Measurements from ENCODE around the gene MED8. TPM values are rescaled to one million over a fixed set of nuclear protein-coding genes. Genes with fewer than 3 reads are reported as not detected.
A peak's percentile ranks its signal among the peaks of the same experiment; 100 is the strongest.

The MED8 gene
- total and polyA plus RNA-seq, 4 donors = 28.9 to 34.9 (median 32.4) TPM

DNA sequence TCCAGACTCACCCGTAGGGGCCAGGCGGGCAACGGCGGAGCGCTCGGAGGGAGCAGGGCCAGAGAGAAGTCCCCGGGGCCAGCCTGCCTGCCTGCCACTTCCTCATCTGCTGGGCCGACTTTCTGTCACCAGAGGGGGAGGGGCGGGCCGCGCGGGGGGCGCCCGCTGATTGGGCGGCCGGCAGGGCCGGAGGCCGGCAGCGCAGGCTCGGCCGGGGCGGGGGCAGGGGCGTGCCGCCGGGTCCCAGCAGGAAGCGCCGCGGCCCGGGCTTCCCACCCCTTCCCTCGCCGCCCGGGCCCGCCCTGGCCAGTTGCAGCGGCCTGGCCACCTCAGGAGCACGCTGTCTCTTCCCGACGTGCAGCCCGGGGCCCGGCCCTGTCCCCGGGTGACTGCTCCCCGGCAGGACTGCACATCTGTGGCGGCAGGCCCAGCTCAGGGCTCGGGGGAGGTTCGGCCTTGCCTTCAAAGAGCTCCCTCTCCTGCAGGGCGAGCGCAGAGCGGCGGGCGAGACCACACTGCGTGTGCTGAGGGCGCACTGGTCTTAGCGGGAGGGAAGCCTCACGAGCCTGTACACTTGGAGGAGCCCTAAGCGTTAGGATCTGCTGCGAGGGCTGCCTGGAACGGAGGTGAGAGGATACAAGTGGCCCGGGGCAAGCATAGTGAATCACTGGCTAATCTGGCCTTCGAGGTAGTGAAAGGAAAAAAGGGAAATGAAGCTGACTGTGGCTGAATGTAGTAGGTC is 21.5 kb downstream of the MED8 start, which contains the start of gene ELOVL1:
Gene ELOVL1, minus strand, starts transcription at position 108 of the 742 bp plus-strand sequence. CDS start 2,402 bp downstream, outside the sequence.
- Histone ChIP-seq H3K9me3 (ENCODE audit: control insufficient read depth, low read length) (no peaks in the 10 kb centered on the region), H3K27me3 (ENCODE audit: control insufficient read depth in 1 of 2, insufficient read depth in 2 of 2, low read length in 1 of 2) (no peaks in the 10 kb centered on the region), H3K27ac (ENCODE audit: low read depth in 1 of 2, low read length in 2 of 2) (peak within 1 kb of the TSS in 1 of 2 donors; percentile 84), H3K36me3 (ENCODE audit: control insufficient read depth in 1 of 2, insufficient read depth in 2 of 2, low read length in 1 of 2) (peaks cover 0 to 8% of the 10 kb centered on the region in 2 donors), H3K4me3 (ENCODE audit: low read length in 2 of 2) (peak within 1 kb of the TSS; percentile 65 to 72), H3K4me1 (ENCODE audit: control insufficient read depth in 1 of 2, insufficient read depth in 2 of 2, low read length in 2 of 2) (peaks cover 0 to 4% of the 10 kb centered on the region in 2 donors)
- DNase-seq (peak; percentile 97 to 98), ATAC-seq (ENCODE audit: low FRiP score) (peak; percentile 96)
- 0% methylated on average over 43 to 58 of the region's 58 CpGs for WGBS, 2 donors
- intact Hi-C loops (cut with DNase I) = loop anchor here in 1 of 2 donors (1.0 kb wide), 1 partner anchor 21 kb away; the partner anchor contains the start of genes MED8 and SZT2

GRCh38 chr1:43367026-43367903 is 22.3 kb downstream of the MED8 start:
- Histone ChIP-seq H3K9me3 (ENCODE audit: control insufficient read depth, low read length) (no peaks in the 10 kb centered on the region), H3K27ac (ENCODE audit: low read depth in 1 of 2, low read length in 2 of 2) (peak overlapping the region in 1 of 2 donors; percentile 72), H3K4me3 (ENCODE audit: low read length in 2 of 2) (peak overlapping the region; percentile 35 to 65), H3K4me1 (ENCODE audit: control insufficient read depth in 1 of 2, insufficient read depth in 2 of 2, low read length in 2 of 2) (peaks cover 0 to 4% of the 10 kb centered on the region in 2 donors), H3K27me3 (ENCODE audit: control insufficient read depth in 1 of 2, insufficient read depth in 2 of 2, low read length in 1 of 2) (no peaks in the 10 kb centered on the region), H3K36me3 (ENCODE audit: control insufficient read depth in 1 of 2, insufficient read depth in 2 of 2, low read length in 1 of 2) (peaks cover 0 to 8% of the 10 kb centered on the region in 2 donors)
- intact Hi-C loops (cut with DNase I) = no loop called here
- DNase-seq (peak; percentile 56 to 80), ATAC-seq (ENCODE audit: low FRiP score) (peak; percentile 76)
- 1% methylated on average over 40 to 48 of the region's 48 CpGs for WGBS, 2 donors

- H3K27ac ChIP-seq (ENCODE audit: low read depth in 1 of 2, low read length in 2 of 2) = no peak overlapping the region
- peak overlapping the region in 1 of 2 donors; percentile 65 for H3K4me3 ChIP-seq (ENCODE audit: low read length in 2 of 2)
- ATAC-seq (ENCODE audit: low FRiP score) (no peak), DNase-seq (no peak)
- no peaks in the 10 kb centered on the region for H3K27me3 ChIP-seq (ENCODE audit: control insufficient read depth in 1 of 2, insufficient read depth in 2 of 2, low read length in 1 of 2)
- peaks cover 0 to 8% of the 10 kb centered on the region in 2 donors for H3K36me3 ChIP-seq (ENCODE audit: control insufficient read depth in 1 of 2, insufficient read depth in 2 of 2, low read length in 1 of 2)
- no peaks in the 10 kb centered on the region for H3K9me3 ChIP-seq (ENCODE audit: control insufficient read depth, low read length)
- H3K4me1 ChIP-seq (ENCODE audit: control insufficient read depth in 1 of 2, insufficient read depth in 2 of 2, low read length in 2 of 2) = peaks cover 0 to 4% of the 10 kb centered on the region in 2 donors
- 19% methylated on average over 5 of the region's 5 CpGs for WGBS, 2 donors
- intact Hi-C loops (cut with DNase I) = no loop called here
These were observed 23.0 kb downstream of the MED8 start for GRCh38 chr1:43366601-43367025.

- Histone ChIP-seq H3K4me3 (ENCODE audit: low read length in 2 of 2) (no peak overlapping the region), H3K36me3 (ENCODE audit: control insufficient read depth in 1 of 2, insufficient read depth in 2 of 2, low read length in 1 of 2) (peaks cover 0 to 8% of the 10 kb centered on the region in 2 donors), H3K4me1 (ENCODE audit: control insufficient read depth in 1 of 2, insufficient read depth in 2 of 2, low read length in 2 of 2) (peaks cover 0 to 4% of the 10 kb centered on the region in 2 donors), H3K27me3 (ENCODE audit: control insufficient read depth in 1 of 2, insufficient read depth in 2 of 2, low read length in 1 of 2) (no peaks in the 10 kb centered on the region), H3K27ac (ENCODE audit: low read depth in 1 of 2, low read length in 2 of 2) (no peak overlapping the region), H3K9me3 (ENCODE audit: control insufficient read depth, low read length) (no peaks in the 10 kb centered on the region)
- WGBS, 2 donors = 54 to 66% methylated on average over 10 to 11 of the region's 11 CpGs
- DNase-seq = peak in 1 of 2 donors; percentile 57
- no peak for ATAC-seq (ENCODE audit: low FRiP score)
- intact Hi-C loops (cut with DNase I) = no loop called here
These were observed 23.4 kb downstream of the MED8 start for GRCh38 chr1:43366179-43366578.

DNA sequence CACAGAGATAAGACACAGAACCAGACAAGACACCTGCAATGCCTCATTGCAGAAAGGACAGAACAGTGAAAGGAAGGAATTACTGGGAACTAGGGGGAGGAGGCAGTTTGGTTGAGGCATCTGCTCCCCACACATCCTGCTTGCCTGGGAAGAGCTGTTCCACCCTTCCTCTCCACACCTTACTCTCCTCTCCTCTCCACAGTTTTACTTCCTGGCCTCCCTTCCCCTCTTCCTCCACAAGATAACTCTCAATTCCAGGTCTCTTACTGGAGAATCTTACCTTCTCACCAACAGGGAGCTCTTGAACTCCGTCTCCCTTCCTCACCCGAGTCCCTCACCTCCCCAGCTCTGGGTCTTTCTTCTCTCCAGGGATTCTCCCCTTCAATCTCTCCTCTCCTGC is 23.9 kb downstream of the MED8 start:
- H3K9me3 ChIP-seq (ENCODE audit: control insufficient read depth, low read length) = no peaks in the 10 kb centered on the region
- peaks cover 0 to 8% of the 10 kb centered on the region in 2 donors for H3K36me3 ChIP-seq (ENCODE audit: control insufficient read depth in 1 of 2, insufficient read depth in 2 of 2, low read length in 1 of 2)
- intact Hi-C loops (cut with DNase I) = no loop called here
- H3K4me3 ChIP-seq (ENCODE audit: low read length in 2 of 2) = no peak overlapping the region
- no peaks in the 10 kb centered on the region for H3K27me3 ChIP-seq (ENCODE audit: control insufficient read depth in 1 of 2, insufficient read depth in 2 of 2, low read length in 1 of 2)
- H3K4me1 ChIP-seq (ENCODE audit: control insufficient read depth in 1 of 2, insufficient read depth in 2 of 2, low read length in 2 of 2) = peaks cover 0 to 4% of the 10 kb centered on the region in 2 donors
- DNase-seq (no peak), ATAC-seq (ENCODE audit: low FRiP score) (no peak)
- H3K27ac ChIP-seq (ENCODE audit: low read depth in 1 of 2, low read length in 2 of 2) = no peak overlapping the region
- 72 to 81% methylated on average over 2 of the region's 2 CpGs for WGBS, 2 donors

DNA sequence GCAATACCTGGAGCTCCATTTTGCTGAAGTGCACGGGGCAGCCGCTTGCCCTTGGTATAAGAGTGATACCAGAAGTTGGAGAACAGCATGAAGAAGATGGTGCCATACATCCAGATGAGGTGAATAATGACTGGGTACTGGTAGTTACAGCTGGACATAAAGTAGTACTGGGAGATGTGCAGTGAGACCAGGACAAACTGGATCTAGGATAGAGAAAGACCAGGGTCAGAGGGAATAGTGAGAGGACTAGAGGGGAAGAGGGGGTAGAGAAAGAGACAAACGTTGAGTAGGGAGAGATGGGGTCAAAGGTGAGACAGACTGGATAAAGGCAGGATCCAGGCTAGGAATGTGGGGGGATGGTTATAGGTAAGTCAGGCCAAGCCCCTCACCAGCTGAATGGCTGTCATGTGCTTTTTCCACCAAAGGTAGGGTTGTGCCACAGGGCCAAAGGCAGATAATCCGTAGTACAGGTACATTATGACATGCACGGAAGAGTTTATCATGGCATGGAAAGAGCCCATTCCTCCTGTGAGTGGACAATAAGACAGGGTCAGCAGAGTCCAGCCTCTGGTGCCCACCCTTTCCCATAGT is 25.6 kb downstream of the MED8 start:
- 80 to 82% methylated on average over 5 of the region's 5 CpGs for WGBS, 2 donors
- peaks cover 0 to 8% of the 10 kb centered on the region in 2 donors for H3K36me3 ChIP-seq (ENCODE audit: control insufficient read depth in 1 of 2, insufficient read depth in 2 of 2, low read length in 1 of 2)
- DNase-seq (no peak), ATAC-seq (ENCODE audit: low FRiP score) (no peak)
- peaks cover 0 to 4% of the 10 kb centered on the region in 2 donors for H3K4me1 ChIP-seq (ENCODE audit: control insufficient read depth in 1 of 2, insufficient read depth in 2 of 2, low read length in 2 of 2)
- H3K9me3 ChIP-seq (ENCODE audit: control insufficient read depth, low read length) = no peaks in the 10 kb centered on the region
- no peak overlapping the region for H3K27ac ChIP-seq (ENCODE audit: low read depth in 1 of 2, low read length in 2 of 2)
- no peak overlapping the region for H3K4me3 ChIP-seq (ENCODE audit: low read length in 2 of 2)
- intact Hi-C loops (cut with DNase I) = no loop called here
- no peaks in the 10 kb centered on the region for H3K27me3 ChIP-seq (ENCODE audit: control insufficient read depth in 1 of 2, insufficient read depth in 2 of 2, low read length in 1 of 2)

- peaks cover 0 to 8% of the 10 kb centered on the region in 2 donors for H3K36me3 ChIP-seq (ENCODE audit: control insufficient read depth in 1 of 2, insufficient read depth in 2 of 2, low read length in 1 of 2)
These were observed 26.2 kb downstream of the MED8 start for GRCh38 chr1:43363283-43363934.

DNA sequence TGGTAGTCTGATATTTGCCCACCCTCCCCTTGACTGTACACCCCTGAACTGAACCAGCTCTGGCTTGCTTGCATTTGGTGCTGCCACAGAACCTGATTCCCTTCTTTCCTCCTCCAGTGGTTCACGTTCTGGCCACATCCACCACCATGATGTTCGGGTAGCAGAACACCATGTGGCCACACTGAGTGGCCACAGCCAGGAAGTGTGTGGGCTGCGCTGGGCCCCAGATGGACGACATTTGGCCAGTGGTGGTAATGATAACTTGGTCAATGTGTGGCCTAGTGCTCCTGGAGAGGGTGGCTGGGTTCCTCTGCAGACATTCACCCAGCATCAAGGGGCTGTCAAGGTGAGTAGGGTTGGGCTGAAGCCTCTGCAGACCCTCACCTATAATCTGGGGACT is 29.0 kb downstream of the MED8 start:
- no peak overlapping the region for H3K4me3 ChIP-seq (ENCODE audit: low read length in 2 of 2)
- intact Hi-C loops (cut with DNase I) = no loop called here
- H3K27me3 ChIP-seq (ENCODE audit: control insufficient read depth in 1 of 2, insufficient read depth in 2 of 2, low read length in 1 of 2) = no peaks in the 10 kb centered on the region
- H3K36me3 ChIP-seq (ENCODE audit: control insufficient read depth in 1 of 2, insufficient read depth in 2 of 2, low read length in 1 of 2) = peaks cover 0 to 8% of the 10 kb centered on the region in 2 donors
- 62 to 66% methylated on average over 4 of the region's 4 CpGs for WGBS, 2 donors
- H3K4me1 ChIP-seq (ENCODE audit: control insufficient read depth in 1 of 2, insufficient read depth in 2 of 2, low read length in 2 of 2) = no peaks in the 10 kb centered on the region
- no peaks in the 10 kb centered on the region for H3K9me3 ChIP-seq (ENCODE audit: control insufficient read depth, low read length)
- H3K27ac ChIP-seq (ENCODE audit: low read depth in 1 of 2, low read length in 2 of 2) = no peak overlapping the region
- DNase-seq = no peak
- no peak for ATAC-seq (ENCODE audit: low FRiP score)

More at GRCh38 chr1:43363283-43363934, 26.2 kb downstream of the MED8 start:
- Histone ChIP-seq H3K27me3 (ENCODE audit: control insufficient read depth in 1 of 2, insufficient read depth in 2 of 2, low read length in 1 of 2) (no peaks in the 10 kb centered on the region), H3K9me3 (ENCODE audit: control insufficient read depth, low read length) (no peaks in the 10 kb centered on the region), H3K4me3 (ENCODE audit: low read length in 2 of 2) (no peak overlapping the region), H3K27ac (ENCODE audit: low read depth in 1 of 2, low read length in 2 of 2) (no peak overlapping the region), H3K4me1 (ENCODE audit: control insufficient read depth in 1 of 2, insufficient read depth in 2 of 2, low read length in 2 of 2) (no peaks in the 10 kb centered on the region)
- 74 to 77% methylated on average over 9 of the region's 9 CpGs for WGBS, 2 donors
- ATAC-seq (ENCODE audit: low FRiP score) (no peak), DNase-seq (no peak)
- intact Hi-C loops (cut with DNase I) = no loop called here

Measured in aorta (tissue), 5 donors.